Adrenal gland (tissue), 12 donors: ENCODE measurements around the gene ERCC6L2. TPM values are rescaled to one million over a fixed set of nuclear protein-coding genes. Genes with fewer than 3 reads are reported as not detected.

ENCODE experiments used
- DNase-seq, 7 donors: peaks; one replicate each; pipeline ENCODE4 v3.0.0-alpha.2; 2019 to 2020
- H3K27ac ChIP-seq, 5 donors: fragments of 200-600 bp; sonication (generic) in 4 of 5; 1 replicate in 3 of 5; 2 replicates in 2 of 5; pipeline versions ENCODE4 v1.5.1 to v1.8.0; 2016 to 2020; ENCODE audit warnings: mild to moderate bottlenecking in 1 of 5
- H3K27me3 ChIP-seq: fragments of 200-600 bp; 2 replicates; pipeline ENCODE4 v1.8.0; 2021
- H3K36me3 ChIP-seq, 2 donors: fragments of 200-600 bp; replicated peaks in 1 of 2; 1 replicate in 1 of 2; 2 replicates in 1 of 2; pipeline versions ENCODE4 v1.5.1 to v1.8.0; 2018 to 2022
- H3K4me1 ChIP-seq, 2 donors: fragments of 200-600 bp; replicated peaks in 1 of 2; 1 replicate in 1 of 2; 2 replicates in 1 of 2; pipeline versions ENCODE4 v1.5.1 to v1.8.0; 2018 to 2021
- H3K4me3 ChIP-seq, 4 donors: fragments of 200-600 bp; sonication (generic) in 3 of 4; one replicate each; pipeline ENCODE4 v1.5.1; 2016 to 2018
- H3K9me3 ChIP-seq, 3 donors: fragments of 200-600 bp; sonication (generic) in 1 of 3; replicated peaks in 1 of 3; 1 replicate in 2 of 3; 2 replicates in 1 of 3; pipeline versions ENCODE4 v1.5.1 to v1.8.0; 2016 to 2021
- CTCF ChIP-seq, 6 experiments: fragments of 450-650 bp in 4 of 6; fragments of 200-600 bp in 2 of 6; sonication (generic) in 1 of 6; IDR thresholded peaks; 1 replicate in 5 of 6; 2 replicates in 1 of 6; pipeline versions ENCODE4 v1.5.1 to v1.8.0; 2016 to 2021; ENCODE audit warnings: antibody characterized with exemption in 6 of 6, mild to moderate bottlenecking in 2 of 6, moderate library complexity in 1 of 6
- POLR2A ChIP-seq, 2 donors: fragments of 450-650 bp; IDR thresholded peaks; one replicate each; pipeline ENCODE4 v1.6.1; 2017; ENCODE audit warnings: antibody characterized with exemption in 2 of 2, mild to moderate bottlenecking in 2 of 2, moderate library complexity in 1 of 2
- WGBS, 4 donors: extraction: QIAGEN DNeasy Blood & Tissue Kit in 2 of 4; methylation state at CpG; one replicate each; pipeline versions ENCODE4 v1.1.5 to v1.1.7; 2013 to 2017; 5-methylcytosine and 5-hydroxymethylcytosine counted together
- intact Hi-C, 2 donors: fragments of 100-400 bp; cut with DNase I; formaldehyde crosslinking; loops; one replicate each; pipeline versions ENCODE4 v1.14.1 to v1.15.0; 2022 to 2023
- polyA plus RNA-seq, 3 donors: library from polyadenylated mRNA; stranded (reverse); fragments of 200-250 nt in 2 of 3; fragments of 350-450 nt in 1 of 3; fragmentation: Illumina TruSeq in 1 of 3; extraction: RNeasy Lipid Tissue Mini Kit (QIAGEN cat#74804) in 1 of 3; gene quantifications; one replicate each; pipeline ENCODE4 v1.2.3, GENCODE V29; 2013 to 2014
- total RNA-seq, 9 donors: library from RNA; depleted of rRNA in 4 of 9; stranded (reverse); fragments of >200 nt in 4 of 9; fragments of 120-200 nt in 1 of 9; fragmentation: NEBNext Ultra II Directional in 1 of 9; extraction: Animal tissue kit (Norgen Biotek cat#: 25700) in 1 of 9; gene quantifications; one replicate each; pipeline versions ENCODE4 v1.1.0 to v1.2.4, GENCODE V29; 2013 to 2023
- donor health status: healthy with polysubstance abuse.
- donor health status: Bipolar disorder and iron deficiency.
- donor health status: DM: yes; HTN: yes; CAD: no.
- donor health status: DM: no; HTN: no; CAD: no.
- donor health status: DM: no; HTN: no; CAD: no.
- donor health status: DM: yes; HTN: yes; CAD: no.

The ERCC6L2 gene
- total and polyA plus RNA-seq, 12 donors: 5.6 to 93.2 (median 47.4) TPM

GRCh38 chr9:95993337-95993736 lies 117.8 kb downstream of the ERCC6L2 start:
- no peak for DNase-seq
- TF ChIP-seq POLR2A (IDR thresholded peaks at IDR 0.05) (no peak), CTCF (IDR thresholded peaks at IDR 0.05) (no peak)
- intact Hi-C loops: no loop called here
- WGBS, 4 donors: 94 to 97% (median 96%) methylated on average over 3 of the region's 3 CpGs
- Histone ChIP-seq H3K36me3 (no peaks in the 10 kb centered on the region), H3K27me3 (no peaks in the 10 kb centered on the region), H3K9me3 (no peaks in the 10 kb centered on the region), H3K4me1 (no peaks in the 10 kb centered on the region), H3K4me3 (no peak overlapping the region), H3K27ac (no peak overlapping the region)

- DNase-seq: no peak
- WGBS, 4 donors: 91 to 97% (median 96%) methylated on average over 3 of the region's 3 CpGs
- H3K27ac ChIP-seq: no peak overlapping the region
- no peaks in the 10 kb centered on the region for H3K27me3 ChIP-seq
- intact Hi-C loops: no loop called here
- no peak for TF ChIP-seq CTCF (IDR thresholded peaks at IDR 0.05)
- TF ChIP-seq POLR2A (IDR thresholded peaks at IDR 0.05): no peak
- peaks cover 0 to 10% (median 0%) of the 10 kb centered on the region in 3 donors for H3K9me3 ChIP-seq
- no peak overlapping the region for H3K4me3 ChIP-seq
- H3K36me3 ChIP-seq: no peaks in the 10 kb centered on the region
- H3K4me1 ChIP-seq: no peaks in the 10 kb centered on the region
Observed at GRCh38 chr9:95999390-95999789, 123.9 kb downstream of the ERCC6L2 start.

DNA sequence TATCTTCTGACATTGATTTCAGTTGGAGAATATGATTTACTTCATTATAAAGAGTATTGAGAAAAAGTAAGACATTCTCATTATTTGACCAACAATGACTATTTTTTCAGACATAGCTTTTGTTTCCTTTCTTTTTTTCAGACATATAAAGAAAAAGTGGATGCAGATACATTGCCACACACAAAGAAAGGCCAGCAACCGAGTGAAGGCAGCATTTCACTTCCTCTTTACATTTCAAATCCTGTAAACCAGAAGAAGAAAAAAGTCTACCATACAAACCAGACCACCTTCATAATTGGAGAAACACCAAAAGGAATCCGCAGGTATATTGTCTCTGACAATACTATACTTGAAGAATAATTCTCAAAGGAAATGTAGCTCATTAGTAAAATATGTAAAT lies 128.9 kb downstream of the ERCC6L2 start:
- 49 to 97% (median 80%) methylated on average over 2 of the region's 2 CpGs for WGBS, 4 donors
- TF ChIP-seq POLR2A (IDR thresholded peaks at IDR 0.05): no peak
- TF ChIP-seq CTCF (IDR thresholded peaks at IDR 0.05): no peak
- no peak for DNase-seq
- Histone ChIP-seq H3K27ac (no peak overlapping the region), H3K4me1 (no peaks in the 10 kb centered on the region), H3K4me3 (no peak overlapping the region), H3K9me3 (peaks cover 0 to 10% (median 0%) of the 10 kb centered on the region in 3 donors), H3K36me3 (peaks cover 0 to 12% of the 10 kb centered on the region in 2 donors), H3K27me3 (no peaks in the 10 kb centered on the region)
- intact Hi-C loops: no loop called here

- Histone ChIP-seq H3K27ac (no peak overlapping the region), H3K36me3 (peaks cover 0 to 12% of the 10 kb centered on the region in 2 donors), H3K27me3 (no peaks in the 10 kb centered on the region), H3K4me1 (no peaks in the 10 kb centered on the region), H3K9me3 (peaks cover 0 to 10% (median 0%) of the 10 kb centered on the region in 3 donors), H3K4me3 (no peak overlapping the region)
- no peak for TF ChIP-seq CTCF (IDR thresholded peaks at IDR 0.05)
- no peak for TF ChIP-seq POLR2A (IDR thresholded peaks at IDR 0.05)
- DNase-seq: no peak
- 97 to 98% (median 97%) methylated on average over 9 of the region's 9 CpGs for WGBS, 4 donors
- intact Hi-C loops: no loop called here
Observed at GRCh38 chr9:96006296-96006879, 130.9 kb downstream of the ERCC6L2 start.
